Measurements from ENCODE around the gene RNF14. TPM values are rescaled to one million over a fixed set of nuclear protein-coding genes. Genes with fewer than 3 reads are reported as not detected.

RNF14 gene
- total RNA-seq, 1 donor from 2014 or later: 43.4 TPM

- DNase-seq: no peak
Measured at GRCh38 chr5:141978389-141978788, 9.5 kb downstream of the RNF14 start.

- no peak for DNase-seq
Measured at GRCh38 chr5:141982626-141983025, 13.7 kb downstream of the RNF14 start.

DNA sequence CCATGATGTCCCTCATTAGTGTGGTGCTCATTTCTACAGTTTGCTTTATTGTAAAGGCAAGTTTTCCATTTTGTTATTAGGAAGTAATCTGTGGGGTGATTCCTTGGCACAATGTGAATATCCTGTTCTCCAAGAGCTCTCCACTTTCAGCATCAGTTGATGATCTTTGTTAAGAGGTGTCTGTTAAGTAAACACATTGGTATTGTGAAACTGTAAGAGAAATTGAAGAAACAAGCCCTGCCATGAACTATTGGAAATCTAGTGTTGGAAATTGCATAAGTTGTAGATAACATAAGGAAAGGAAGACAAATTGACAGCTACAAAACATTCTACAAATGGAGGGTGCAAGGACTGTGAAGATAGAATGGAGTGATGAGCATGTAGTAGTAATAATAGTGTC, 17.2 kb downstream of the RNF14 start:
- no peak for DNase-seq

GRCh38 chr5:141989720-141990119, 20.8 kb downstream of the RNF14 start:
- no peak for DNase-seq

DNA sequence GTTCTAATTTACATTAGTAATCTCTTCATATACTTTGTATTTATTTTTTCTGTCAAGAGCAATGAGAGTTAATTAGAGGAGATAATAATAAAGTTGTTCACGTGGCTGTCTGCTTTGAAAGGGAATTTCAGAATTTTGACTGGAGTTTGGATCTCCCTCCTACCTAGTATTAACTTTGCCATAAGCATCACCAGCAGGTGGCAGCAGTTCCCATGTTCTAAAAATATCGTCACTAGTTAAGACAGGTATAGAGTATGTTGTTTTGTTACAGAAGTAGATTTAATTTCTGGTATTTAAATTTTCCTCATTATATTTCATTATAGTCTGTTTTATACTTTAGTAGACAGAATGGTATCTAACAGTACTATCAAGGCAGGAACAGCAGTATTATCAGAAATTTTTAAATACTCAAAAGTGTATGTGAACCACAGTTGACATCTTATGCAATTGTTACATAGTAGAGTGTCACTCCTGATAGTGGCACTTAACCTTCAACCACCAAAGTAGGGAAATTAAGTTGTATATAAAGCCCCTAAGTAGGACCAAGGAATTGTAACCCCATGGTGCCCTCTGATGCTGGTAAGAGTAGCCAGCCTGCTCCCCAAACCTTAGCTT, 23.6 kb downstream of the RNF14 start:
- DNase-seq: peak; percentile 56

GRCh38 chr5:141994511-141995136, 25.7 kb downstream of the RNF14 start:
- no peak for DNase-seq

DNA sequence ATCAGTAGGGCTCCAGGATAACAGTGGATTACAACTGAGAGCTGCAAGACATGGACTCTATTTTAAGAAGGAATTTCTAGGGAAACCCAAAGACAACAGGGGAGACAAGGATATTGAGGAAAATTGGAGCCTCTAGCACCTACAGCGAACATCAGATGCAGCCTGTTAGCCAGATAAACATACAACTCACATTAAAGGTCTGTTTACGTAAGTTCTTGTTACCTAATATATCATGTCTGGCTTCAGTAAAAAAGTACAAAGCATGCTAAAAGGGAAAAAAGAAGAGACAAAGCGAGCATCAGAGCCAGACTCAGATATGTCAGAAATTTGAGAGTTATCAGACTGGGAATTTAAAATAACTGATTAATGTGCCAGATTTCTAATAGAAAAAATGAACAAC, 26.8 kb downstream of the RNF14 start:
- no peak for DNase-seq

- DNase-seq: no peak
Measured at GRCh38 chr5:141997358-141997960, 28.6 kb downstream of the RNF14 start.

GRCh38 chr5:142000173-142000572, 31.3 kb downstream of the RNF14 start:
- DNase-seq: no peak

DNA sequence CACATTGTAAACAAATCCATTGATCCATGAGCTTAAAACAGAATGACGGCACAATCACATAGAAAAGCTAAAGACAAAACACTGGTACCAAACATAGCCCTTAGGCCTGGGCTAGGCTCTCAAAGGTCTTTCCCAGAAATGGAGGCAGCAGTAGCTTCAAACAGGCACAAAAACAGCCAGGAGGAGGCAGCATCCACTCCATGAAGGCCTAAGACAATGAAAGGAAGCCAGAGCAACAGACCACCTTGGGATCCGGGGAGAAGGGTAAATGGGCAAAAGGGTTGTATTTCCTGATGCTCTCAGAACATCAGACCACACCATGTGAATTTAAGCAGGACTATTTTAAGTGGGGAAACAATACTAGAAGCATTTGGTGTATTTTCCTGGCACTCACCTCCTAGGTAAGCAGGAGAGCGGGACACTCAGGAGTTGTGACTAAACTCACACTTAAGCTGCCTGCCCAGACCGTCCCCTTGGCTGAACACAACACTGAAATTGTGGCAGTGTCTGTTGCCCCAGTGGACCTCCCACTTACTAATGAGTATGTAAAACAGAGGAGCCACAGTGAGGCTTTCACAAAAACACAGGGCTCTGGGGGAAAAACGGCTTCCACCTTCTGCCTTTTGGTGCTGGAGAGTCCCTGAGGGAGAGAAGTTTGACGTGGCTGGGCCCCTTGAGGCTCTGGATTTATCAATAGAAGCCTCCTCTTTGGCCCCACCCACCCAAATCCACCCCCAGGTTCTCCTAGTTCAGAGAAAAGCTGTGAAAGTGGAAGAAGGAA, 32.0 kb downstream of the RNF14 start:
- no peak for DNase-seq

- no peak for DNase-seq
Measured at GRCh38 chr5:142003266-142003800, 34.4 kb downstream of the RNF14 start.

DNA sequence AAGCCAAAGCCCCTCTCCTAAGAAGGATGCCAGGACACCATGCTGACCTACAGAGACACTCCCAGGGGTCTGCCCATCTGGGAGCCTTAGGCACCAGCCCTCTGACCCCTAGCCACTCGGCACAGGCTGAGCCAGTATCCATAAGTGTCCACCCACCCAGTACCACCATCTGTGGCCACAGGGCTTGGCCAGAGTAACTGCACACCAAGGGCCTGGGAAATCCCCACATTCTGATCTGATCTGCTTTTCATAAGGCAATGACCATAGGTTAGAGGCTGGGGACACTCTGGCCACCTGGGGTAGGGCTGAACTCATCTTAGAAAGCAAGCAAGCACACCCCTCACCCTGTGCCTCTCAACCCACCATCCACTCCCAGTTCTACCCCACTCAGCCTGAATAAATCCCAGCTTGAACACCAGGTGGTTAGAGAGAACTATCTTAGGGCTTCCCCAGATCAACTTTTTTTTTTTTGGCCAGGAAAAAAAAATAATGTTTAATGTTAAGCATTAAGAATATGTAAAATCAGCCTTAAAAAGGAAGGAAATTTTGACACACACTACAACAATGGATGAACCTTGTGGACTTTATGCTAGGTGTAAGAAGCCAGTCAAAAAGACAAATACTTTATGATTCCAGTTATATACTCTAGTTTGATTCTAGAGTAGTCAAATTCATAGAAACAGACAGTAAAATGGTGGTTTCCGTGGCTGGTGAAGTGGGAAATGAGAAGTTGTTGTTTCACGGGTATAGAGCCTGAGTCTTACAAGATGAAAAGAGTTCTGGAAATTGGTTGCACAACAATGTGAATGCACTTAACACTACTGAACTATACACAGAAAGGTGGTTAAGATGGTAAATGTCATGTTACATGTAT, 37.7 kb downstream of the RNF14 start:
- no peak for DNase-seq

- DNase-seq: no peak
Measured at GRCh38 chr5:142007237-142007544, 38.3 kb downstream of the RNF14 start.

- no peak for DNase-seq
Measured at GRCh38 chr5:142008813-142009212, 39.9 kb downstream of the RNF14 start.

DNA sequence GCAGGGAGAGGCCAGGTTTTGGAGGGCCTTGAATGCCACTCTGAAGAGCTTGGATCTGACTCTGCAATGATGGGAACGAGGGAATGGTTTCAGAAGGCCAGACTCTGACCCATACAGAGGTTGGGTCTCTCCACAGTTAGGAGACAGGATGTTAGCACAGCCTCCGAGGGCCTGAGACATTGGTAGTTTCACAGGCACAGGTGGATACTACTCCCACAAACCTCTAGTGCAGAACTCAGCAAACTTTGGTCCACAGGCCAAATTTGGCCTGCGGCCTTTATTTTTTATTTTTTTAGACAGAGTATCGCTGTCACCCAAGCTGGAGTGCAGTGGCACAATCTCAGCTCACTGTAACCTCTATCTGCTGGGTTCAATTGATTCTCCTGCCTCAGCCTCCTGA, 41.0 kb downstream of the RNF14 start:
- DNase-seq: no peak

GRCh38 chr5:142011572-142012185, 42.8 kb downstream of the RNF14 start:
- no peak for DNase-seq

GRCh38 chr5:142012186-142012785, 43.4 kb downstream of the RNF14 start:
- DNase-seq: no peak

GRCh38 chr5:142012792-142013388, 44.0 kb downstream of the RNF14 start, which contains the start of gene GNPDA1:
GNPDA1 (minus strand) TSS chr5:142013027; CDS start chr5:142012035, 992 bp downstream.
- DNase-seq: peak; percentile 25

- no peak for DNase-seq
Measured at GRCh38 chr5:142013734-142014521, 45.0 kb downstream of the RNF14 start.

Data from skin of body (tissue), 2 donors.